Camera-type eye (tissue), 1 donor: ENCODE results near the gene NAXD. TPM values are rescaled to one million over a fixed set of nuclear protein-coding genes. Genes with fewer than 3 reads are reported as not detected.

Source experiments
- total RNA-seq: library from RNA; depleted of rRNA; stranded (reverse); fragments of >200 nt; gene quantifications from one replicate; pipeline ENCODE4 v1.2.3, GENCODE V29; 2014

The NAXD gene
- total RNA-seq, result 26.4 TPM

GRCh38 chr13:110615322-110616102 is at the start of gene NAXD:
NAXD (plus strand) TSS chr13:110615545; CDS start chr13:110615602, 57 bp downstream.

Other genes with a start within 250 kb of the NAXD start
- 6.7 TPM for gene RAB20, start 53.8 kb upstream of the NAXD start, total RNA-seq
- gene CARS2, start 90.6 kb downstream of the NAXD start, total RNA-seq, result 230 TPM
- gene ING1, start 98.2 kb downstream of the NAXD start, total RNA-seq, result 26.3 TPM